Measurements from ENCODE around the gene NLRX1. TPM values are rescaled to one million over a fixed set of nuclear protein-coding genes. Genes with fewer than 3 reads are reported as not detected.

The NLRX1 gene
- total and polyA plus RNA-seq, 2 donors (not counting 1 experiment from before 2014, with no cell fraction given), result 6.6 to 21.3 TPM

GRCh38 chr11:119192111-119192510 is 23.6 kb downstream of the NLRX1 start:
- Histone ChIP-seq H3K27ac (ENCODE audit: insufficient read depth, low read length) (no peak overlapping the region), H3K4me2 (ENCODE audit: extremely low read depth, insufficient read depth, low read length) (no peak overlapping the region)
- DNase-seq (ENCODE audit: low read depth in 2 of 2), result no peak

GRCh38 chr11:119193001-119193400 is 24.5 kb downstream of the NLRX1 start:
- TF ChIP-seq EZH2 (IDR thresholded peaks at IDR 0.05; ENCODE audit: low read length, missing control alignments) (no peak), CTCF (conservative IDR thresholded peaks at IDR 0.05 in 1 of 2, IDR thresholded peaks at IDR 0.05 in 1 of 2; ENCODE audit: low read depth in 1 of 2, low read length in 2 of 2) (no peak)
- Histone ChIP-seq H3K27ac (ENCODE audit: insufficient read depth, low read length) (no peak overlapping the region), H3K27me3 (ENCODE audit: control insufficient read depth, insufficient read depth, low read length) (peaks cover 8% of the 10 kb centered on the region), H2AFZ (ENCODE audit: low read length) (no peak overlapping the region), H3K9me3 (ENCODE audit: control insufficient read depth, insufficient read depth, low read depth, low read length) (no peaks in the 10 kb centered on the region), H3K79me2 (ENCODE audit: control insufficient read depth, insufficient read depth, low read length) (no peaks in the 10 kb centered on the region), H4K20me1 (ENCODE audit: control insufficient read depth, extremely low read depth, insufficient read depth, low read length) (no peaks in the 10 kb centered on the region), H3K4me3 (replicated peaks in 1 of 4; ENCODE audit: control extremely low read depth in 1 of 4, insufficient read depth in 1 of 4, low read depth in 3 of 4, low read length in 4 of 4) (no peak overlapping the region), H3K36me3 (ENCODE audit: control insufficient read depth, insufficient read depth, low read length) (no peaks in the 10 kb centered on the region), H3K9ac (ENCODE audit: insufficient read depth, low read length) (no peak overlapping the region), H3K4me2 (ENCODE audit: extremely low read depth, insufficient read depth, low read length) (no peak overlapping the region), H3K4me1 (ENCODE audit: control insufficient read depth, extremely low read depth, insufficient read depth, low read length) (no peaks in the 10 kb centered on the region)
- no peak for DNase-seq (ENCODE audit: low read depth in 2 of 2)

More at GRCh38 chr11:119192111-119192510, 23.6 kb downstream of the NLRX1 start:
- Histone ChIP-seq H3K4me1 (ENCODE audit: control insufficient read depth, extremely low read depth, insufficient read depth, low read length) (no peaks in the 10 kb centered on the region), H3K9ac (ENCODE audit: insufficient read depth, low read length) (no peak overlapping the region), H3K27me3 (ENCODE audit: control insufficient read depth, insufficient read depth, low read length) (peaks cover 12% of the 10 kb centered on the region), H2AFZ (ENCODE audit: low read length) (no peak overlapping the region), H4K20me1 (ENCODE audit: control insufficient read depth, extremely low read depth, insufficient read depth, low read length) (no peaks in the 10 kb centered on the region), H3K9me3 (ENCODE audit: control insufficient read depth, insufficient read depth, low read depth, low read length) (no peaks in the 10 kb centered on the region), H3K79me2 (ENCODE audit: control insufficient read depth, insufficient read depth, low read length) (no peaks in the 10 kb centered on the region), H3K36me3 (ENCODE audit: control insufficient read depth, insufficient read depth, low read length) (no peaks in the 10 kb centered on the region), H3K4me3 (replicated peaks in 1 of 4; ENCODE audit: control extremely low read depth in 1 of 4, insufficient read depth in 1 of 4, low read depth in 3 of 4, low read length in 4 of 4) (no peak overlapping the region)
- TF ChIP-seq CTCF (conservative IDR thresholded peaks at IDR 0.05 in 1 of 2, IDR thresholded peaks at IDR 0.05 in 1 of 2; ENCODE audit: low read depth in 1 of 2, low read length in 2 of 2), result no peak
- no peak for TF ChIP-seq EZH2 (IDR thresholded peaks at IDR 0.05; ENCODE audit: low read length, missing control alignments)

- Histone ChIP-seq H3K4me2 (ENCODE audit: extremely low read depth, insufficient read depth, low read length) (no peak overlapping the region), H3K27me3 (ENCODE audit: control insufficient read depth, insufficient read depth, low read length) (peaks cover 3% of the 10 kb centered on the region), H3K79me2 (ENCODE audit: control insufficient read depth, insufficient read depth, low read length) (no peaks in the 10 kb centered on the region), H3K36me3 (ENCODE audit: control insufficient read depth, insufficient read depth, low read length) (no peaks in the 10 kb centered on the region), H3K4me3 (replicated peaks in 1 of 4; ENCODE audit: control extremely low read depth in 1 of 4, insufficient read depth in 1 of 4, low read depth in 3 of 4, low read length in 4 of 4) (no peak overlapping the region), H2AFZ (ENCODE audit: low read length) (no peak overlapping the region), H3K4me1 (ENCODE audit: control insufficient read depth, extremely low read depth, insufficient read depth, low read length) (no peaks in the 10 kb centered on the region), H3K9me3 (ENCODE audit: control insufficient read depth, insufficient read depth, low read depth, low read length) (no peaks in the 10 kb centered on the region), H3K27ac (ENCODE audit: insufficient read depth, low read length) (no peak overlapping the region), H3K9ac (ENCODE audit: insufficient read depth, low read length) (no peak overlapping the region), H4K20me1 (ENCODE audit: control insufficient read depth, extremely low read depth, insufficient read depth, low read length) (no peaks in the 10 kb centered on the region)
- no peak for DNase-seq (ENCODE audit: low read depth in 2 of 2)
- TF ChIP-seq CTCF (conservative IDR thresholded peaks at IDR 0.05 in 1 of 2, IDR thresholded peaks at IDR 0.05 in 1 of 2; ENCODE audit: low read depth in 1 of 2, low read length in 2 of 2), result no peak
- TF ChIP-seq EZH2 (IDR thresholded peaks at IDR 0.05; ENCODE audit: low read length, missing control alignments), result no peak
Observed at GRCh38 chr11:119193626-119194025, 25.1 kb downstream of the NLRX1 start.
